OCI-LY1 (cell line): ENCODE data around the gene PSD2.

Source experiments
- CTCF ChIP-seq: fragments of 200-600 bp; sonication (generic), shearing (Covaris generic); IDR thresholded peaks from 2 replicates; pipeline ENCODE4 v1.5.1; 2017; ENCODE audit warnings: mild to moderate bottlenecking, antibody characterized with exemption, low read length, moderate library complexity, mixed read lengths
- EZH2 ChIP-seq: fragments of 200-600 bp; sonication (generic), shearing (Covaris generic); IDR thresholded peaks from 2 replicates; pipeline ENCODE4 v1.8.0; 2017; ENCODE audit warnings: borderline replicate concordance, mixed run types, mild to moderate bottlenecking, antibody characterized with exemption, low read length, moderate library complexity, mixed read lengths

GRCh38 chr5:139822553-139823425 is 27.2 kb downstream of the PSD2 start:
- TF ChIP-seq CTCF (no peak), EZH2 (no peak)
